K562 (cell line): Measurements from ENCODE around the gene CTCF. TPM values are rescaled to one million over a fixed set of nuclear protein-coding genes. Genes with fewer than 3 reads are reported as not detected.

ENCODE experiments used
- ATAC-seq: fragments of 200-7000 bp; cut with Tn5 transposase; 3 replicates; pipeline ENCODE4 v1.9.1; 2020; ENCODE audit warnings: moderate library complexity
- BruUV-seq: library from RNA; stranded (reverse); fragments of 400-500 nt; replicated peaks from 2 replicates; lab custom pipeline; 2021; lab: Mats Ljungman, UMichigan
- CTCF ChIA-PET: fragments of 300-600 bp; formaldehyde crosslinking; extraction: SDS; loops from one replicate; lab custom pipeline; 2021; ENCODE audit warnings: low intra/inter-chr PET ratio; lab: Yijun Ruan, JAX
- POLR2A ChIA-PET: fragments of 300-600, 350-650 bp; sonication (Branson Sonifier 250); formaldehyde crosslinking; extraction: SDS; loops from one replicate; lab custom pipeline; 2021; ENCODE audit warnings: antibody characterized with exemption, inconsistent platforms; lab: Yijun Ruan, JAX
- DNase-seq, 4 experiments: peaks; one replicate each; pipeline versions ENCODE4 v3.0.0 to v3.0.0-alpha.2; 2011 to 2018; ENCODE audit warnings: low spot score in 3 of 4, mixed read lengths in 3 of 4; ENCODE audit errors: extremely low read depth in 1 of 4
- FAIRE-seq: peaks from 2 replicates; lab custom pipeline; 2011; peaks lifted over from hg19 to GRCh38; lab: Jason Lieb, UNC
- H2AFZ ChIP-seq: 2 replicates; pipeline ENCODE4 v1.6.0; 2011; ENCODE audit warnings: low read depth, low read length, control low read depth, inconsistent platforms
- H3K27ac ChIP-seq: fragments of 200-600 bp; 3 replicates; pipeline ENCODE4 v1.8.0; 2011; ENCODE audit warnings: low read depth, mild to moderate bottlenecking, control low read depth, inconsistent platforms, low read length, moderate library complexity, mixed read lengths; ENCODE audit errors: extremely low read depth
- H3K27me3 ChIP-seq, 2 experiments: fragments of 300-600 bp in 1 of 2; 2 replicates in 1 of 2; 3 replicates in 1 of 2; pipeline versions ENCODE4 v1.6.0 to v1.8.0; 2011; ENCODE audit warnings: inconsistent platforms in 2 of 2, low read length in 2 of 2, mild to moderate bottlenecking in 1 of 2, mixed read lengths in 1 of 2, moderate library complexity in 1 of 2; ENCODE audit not compliant: control insufficient read depth in 2 of 2, insufficient read depth in 2 of 2
- H3K36me3 ChIP-seq: fragments of 300-600 bp; 3 replicates; pipeline ENCODE4 v1.8.0; 2011; ENCODE audit warnings: mild to moderate bottlenecking, low read length, inconsistent platforms; ENCODE audit not compliant: control insufficient read depth, insufficient read depth
- H3K4me1 ChIP-seq, 2 experiments: fragments of 200-600 bp in 1 of 2; replicated peaks in 1 of 2; 2 replicates in 1 of 2; 3 replicates in 1 of 2; pipeline versions ENCODE4 v1.5.1 to v1.8.0; 2011; ENCODE audit warnings: inconsistent platforms in 2 of 2, low read length in 2 of 2, mild to moderate bottlenecking in 1 of 2, mixed read lengths in 1 of 2, moderate library complexity in 1 of 2; ENCODE audit not compliant: control insufficient read depth in 2 of 2, insufficient read depth in 2 of 2
- H3K4me2 ChIP-seq: 2 replicates; pipeline ENCODE4 v1.6.1; 2011; ENCODE audit warnings: low read length, control low read depth, inconsistent platforms, mixed read lengths; ENCODE audit not compliant: insufficient read depth
- H3K4me3 ChIP-seq: fragments of 200-600 bp; sonication (generic), shearing (Covaris generic); 2 replicates; pipeline ENCODE4 v1.5.1; 2016; ENCODE audit warnings: control low read depth, inconsistent platforms
- H3K79me2 ChIP-seq: fragments of 200-600 bp; 3 replicates; pipeline ENCODE4 v1.8.0; 2011; ENCODE audit warnings: low read length, inconsistent platforms; ENCODE audit not compliant: control insufficient read depth, insufficient read depth
- H3K9ac ChIP-seq, 2 experiments: 2 replicates each; pipeline versions ENCODE4 v1.6.0 to v1.6.1; 2011; ENCODE audit warnings: low read depth in 2 of 2, low read length in 2 of 2, control low read depth in 1 of 2, inconsistent platforms in 1 of 2, mild to moderate bottlenecking in 1 of 2, mixed read lengths in 1 of 2; ENCODE audit not compliant: insufficient read depth in 1 of 2
- H3K9me1 ChIP-seq: one replicate; pipeline ENCODE4 v1.6.0; 2011; ENCODE audit warnings: inconsistent platforms, mild to moderate bottlenecking, low read length, moderate library complexity; ENCODE audit not compliant: control insufficient read depth, insufficient read depth
- H3K9me3 ChIP-seq: replicated peaks from 2 replicates; pipeline ENCODE4 v1.5.1; 2011; ENCODE audit warnings: low read depth, low read length, inconsistent platforms; ENCODE audit not compliant: control insufficient read depth, insufficient read depth
- H4K20me1 ChIP-seq: replicated peaks from 2 replicates; pipeline ENCODE4 v1.6.1; 2011; ENCODE audit warnings: low read length, inconsistent platforms, mixed read lengths; ENCODE audit not compliant: control insufficient read depth, insufficient read depth
- ARNT ChIP-seq, 2 experiments: fragments of 450-650 bp; IDR thresholded peaks; 2 replicates each; pipeline ENCODE4 v1.6.1; 2016; ENCODE audit warnings: mild to moderate bottlenecking in 1 of 2
- BHLHE40 ChIP-seq: IDR thresholded peaks from 2 replicates; pipeline ENCODE4 v1.6.1; 2011; ENCODE audit warnings: low read length, improper control_type of control experiment
- CBFA2T3 ChIP-seq: fragments of 450-650 bp; IDR thresholded peaks from 2 replicates; pipeline ENCODE4 v1.6.1; 2017
- DPF2 ChIP-seq: fragments of 450-650 bp; IDR thresholded peaks from 2 replicates; pipeline ENCODE4 v1.6.1; 2016
- HDAC1 ChIP-seq, 2 experiments: fragments of 450-650 bp; IDR thresholded peaks; 2 replicates each; pipeline ENCODE4 v1.6.1; 2016 to 2017; ENCODE audit warnings: inconsistent platforms in 1 of 2, mild to moderate bottlenecking in 1 of 2, moderate library complexity in 1 of 2
- NR2C1 ChIP-seq, 2 experiments: fragments of 450-650 bp; IDR thresholded peaks; 2 replicates each; pipeline ENCODE4 v1.6.1; 2017; ENCODE audit warnings: mild to moderate bottlenecking in 2 of 2, antibody characterized with exemption in 1 of 2, inconsistent platforms in 1 of 2, missing compliant biosample characterization in 1 of 2, missing genetic modification characterization in 1 of 2
- TOE1 ChIP-seq, 2 experiments: fragments of 450-650 bp in 1 of 2; sonication (generic) in 1 of 2; formaldehyde crosslinking in 1 of 2; IDR thresholded peaks; 2 replicates each; pipeline versions ENCODE4 v1.7.1 to v1.8.0; 2016 to 2022; ENCODE audit warnings: borderline replicate concordance in 2 of 2, mild to moderate bottlenecking in 2 of 2, antibody characterized with exemption in 1 of 2, inconsistent platforms in 1 of 2, low read depth in 1 of 2, missing genetic modification reagents in 1 of 2, moderate library complexity in 1 of 2
- ZEB2 ChIP-seq: fragments of 450-650 bp; IDR thresholded peaks from 2 replicates; pipeline ENCODE4 v1.6.1; 2016
- WGBS: fragments of 100-300 bp; shearing (Covaris generic); methylation state at CpG from one replicate; pipeline ENCODE4 v1.1.6; 2016; ENCODE audit warnings: low coverage, mixed read lengths; ENCODE audit not compliant: insufficient coverage; ENCODE audit errors: missing lambda C conversion rate; 5-methylcytosine and 5-hydroxymethylcytosine counted together
- in situ Hi-C: fragments of 300-500 bp; cut with MboI; formaldehyde crosslinking; loops from 4 replicates; pipeline ENCODE4 v1.15.0; 2018; ENCODE audit warnings: inconsistent platforms, mixed read lengths
- intact Hi-C: fragments of 100-400 bp; cut with micrococcal nuclease; formaldehyde crosslinking; loops from 2 replicates; pipeline ENCODE4 v1.14.2; 2022
- polyA plus RNA-seq, 8 experiments: library from polyadenylated mRNA; depleted of rRNA in 4 of 8; stranded (reverse) in 5 of 8; unstranded in 3 of 8; fragments of >200 nt; fragmentation: Nextera tagmentation in 2 of 8; fragmentation: Illumina TruSeq in 1 of 8; extraction: Ambion mirVana in 2 of 8; extraction: Trizol in 1 of 8; gene quantifications; 2 replicates each; pipeline versions ENCODE4 v1.2.1 to v1.2.3, GENCODE V29; 2011 to 2014; ENCODE audit warnings: inconsistent platforms in 1 of 8, missing spikeins in 1 of 8
- total RNA-seq, 7 experiments: library from RNA; depleted of rRNA in 6 of 7; stranded (reverse); fragments of >200 nt in 6 of 7; fragmentation: Illumina TruSeq in 2 of 7; extraction: Trizol in 2 of 7; gene quantifications; 2 replicates each; pipeline versions ENCODE4 v1.2.1 to v1.2.3, GENCODE V29; 2011 to 2021; ENCODE audit warnings: low replicate concordance in 1 of 7
- TF ChIP-seq, protein P1 (sequence below): sonication (generic); formaldehyde crosslinking; IDR thresholded peaks from 2 replicates; pipeline ENCODE4 v1.8.0; 2022; ENCODE audit warnings: missing genetic modification reagents, mild to moderate bottlenecking, moderate library complexity, borderline replicate concordance
- TF ChIP-seq, protein P2 (sequence below): sonication (generic); formaldehyde crosslinking; IDR thresholded peaks from 2 replicates; pipeline ENCODE4 v1.8.0; 2022; ENCODE audit warnings: mild to moderate bottlenecking, missing genetic modification reagents
- TF ChIP-seq, protein P3 (sequence below): IDR thresholded peaks from 2 replicates; pipeline ENCODE4 v1.6.1; 2011; ENCODE audit warnings: borderline replicate concordance, low read depth, mild to moderate bottlenecking, moderate library complexity, low read length; ENCODE audit not compliant: insufficient read depth, poor library complexity, severe bottlenecking

CTCF gene
- total and polyA plus RNA-seq, 9 of the 15 experiments (the other 6 are each of a cell fraction or from before 2014, with no cell fraction given): 7.8 to 49.2 (median 33.9) TPM

GRCh38 chr16:67560827-67561342 lies 1.4 kb upstream of the CTCF start:
- peak in 3 of 4 experiments; percentile 16 to 57 (median 16) for DNase-seq
- TSS peak; percentile 67 for BruUV-seq
- Histone ChIP-seq H3K4me3 (peak overlapping the region; percentile 97), H3K79me2 (peaks cover 43% of the 10 kb centered on the region), H3K4me2 (peak overlapping the region; percentile 81), H3K9me3 (no peaks in the 10 kb centered on the region), H3K9ac (peak overlapping the region; percentile 75 to 84; a peak in 3 of 4 replicates), H3K9me1 (no peaks in the 10 kb centered on the region), H3K27ac (peak overlapping the region; percentile 99), H3K36me3 (peaks cover 4% of the 10 kb centered on the region; the same call in 1 of the 3 replicates), H2AFZ (peak overlapping the region; percentile 43; the same call in 1 of the 2 replicates), H4K20me1 (no peaks in the 10 kb centered on the region), H3K27me3 (no peaks in the 10 kb centered on the region), H3K4me1 (peaks cover 15 to 21% of the 10 kb centered on the region in 2 experiments; a peak in 4 of 5 replicates)
- in situ Hi-C loops (no loop called here), intact Hi-C loops (loop anchor here (5.0 kb wide), 1 partner anchor 81 kb away; no protein-coding TSS in a partner anchor)
- POLR2A ChIA-PET: interaction anchor here (0.6 to 3.2 kb wide), 6 partner anchors 9 to 138 kb away, joined by 3 to 24 read pairs (median 5); no protein-coding TSS in a partner anchor
- no peak for FAIRE-seq
- CTCF ChIA-PET: interaction anchor here (0.5 kb wide), 1 partner anchor 63 kb away, joined by 3 read pairs; no protein-coding TSS in a partner anchor
- TF ChIP-seq NR2C1 (IDR thresholded peaks at IDR 0.05) (no peak), NR2C1 (tag; IDR thresholded peaks at IDR 0.05) (no peak), DPF2 (peak; percentile 50; the same call in 1 of the 2 replicates), ARNT (IDR thresholded peaks at IDR 0.05) (0 out of 4 replicates have a peak, but pooled peaks of 1 of the 2 experiments have one; percentile 16), CBFA2T3 (0 out of 2 replicates have a peak, but pooled peaks have one; percentile 11), BHLHE40 (peak; percentile 70), ZEB2 (0 out of 2 replicates have a peak, but pooled peaks have one; percentile 24), TOE1 (IDR thresholded peaks at IDR 0.05; ENCODE audit: borderline replicate concordance) (0 out of 2 replicates have a peak, but pooled peaks have one; percentile 47), TOE1 (CRISPR knock-in tag; IDR thresholded peaks at IDR 0.05; ENCODE audit: borderline replicate concordance, low read depth) (no peak), HDAC1 (IDR thresholded peaks at IDR 0.05) (0 out of 4 replicates have a peak, but pooled peaks of 1 of the 2 experiments have one; percentile 21)
- TF ChIP-seq, protein P1, sequence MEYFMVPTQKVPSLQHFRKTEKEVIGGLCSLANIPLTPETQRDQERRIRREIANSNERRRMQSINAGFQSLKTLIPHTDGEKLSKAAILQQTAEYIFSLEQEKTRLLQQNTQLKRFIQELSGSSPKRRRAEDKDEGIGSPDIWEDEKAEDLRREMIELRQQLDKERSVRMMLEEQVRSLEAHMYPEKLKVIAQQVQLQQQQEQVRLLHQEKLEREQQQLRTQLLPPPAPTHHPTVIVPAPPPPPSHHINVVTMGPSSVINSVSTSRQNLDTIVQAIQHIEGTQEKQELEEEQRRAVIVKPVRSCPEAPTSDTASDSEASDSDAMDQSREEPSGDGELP (CRISPR knock-in tag): peak; percentile 56
- TF ChIP-seq, protein P2, sequence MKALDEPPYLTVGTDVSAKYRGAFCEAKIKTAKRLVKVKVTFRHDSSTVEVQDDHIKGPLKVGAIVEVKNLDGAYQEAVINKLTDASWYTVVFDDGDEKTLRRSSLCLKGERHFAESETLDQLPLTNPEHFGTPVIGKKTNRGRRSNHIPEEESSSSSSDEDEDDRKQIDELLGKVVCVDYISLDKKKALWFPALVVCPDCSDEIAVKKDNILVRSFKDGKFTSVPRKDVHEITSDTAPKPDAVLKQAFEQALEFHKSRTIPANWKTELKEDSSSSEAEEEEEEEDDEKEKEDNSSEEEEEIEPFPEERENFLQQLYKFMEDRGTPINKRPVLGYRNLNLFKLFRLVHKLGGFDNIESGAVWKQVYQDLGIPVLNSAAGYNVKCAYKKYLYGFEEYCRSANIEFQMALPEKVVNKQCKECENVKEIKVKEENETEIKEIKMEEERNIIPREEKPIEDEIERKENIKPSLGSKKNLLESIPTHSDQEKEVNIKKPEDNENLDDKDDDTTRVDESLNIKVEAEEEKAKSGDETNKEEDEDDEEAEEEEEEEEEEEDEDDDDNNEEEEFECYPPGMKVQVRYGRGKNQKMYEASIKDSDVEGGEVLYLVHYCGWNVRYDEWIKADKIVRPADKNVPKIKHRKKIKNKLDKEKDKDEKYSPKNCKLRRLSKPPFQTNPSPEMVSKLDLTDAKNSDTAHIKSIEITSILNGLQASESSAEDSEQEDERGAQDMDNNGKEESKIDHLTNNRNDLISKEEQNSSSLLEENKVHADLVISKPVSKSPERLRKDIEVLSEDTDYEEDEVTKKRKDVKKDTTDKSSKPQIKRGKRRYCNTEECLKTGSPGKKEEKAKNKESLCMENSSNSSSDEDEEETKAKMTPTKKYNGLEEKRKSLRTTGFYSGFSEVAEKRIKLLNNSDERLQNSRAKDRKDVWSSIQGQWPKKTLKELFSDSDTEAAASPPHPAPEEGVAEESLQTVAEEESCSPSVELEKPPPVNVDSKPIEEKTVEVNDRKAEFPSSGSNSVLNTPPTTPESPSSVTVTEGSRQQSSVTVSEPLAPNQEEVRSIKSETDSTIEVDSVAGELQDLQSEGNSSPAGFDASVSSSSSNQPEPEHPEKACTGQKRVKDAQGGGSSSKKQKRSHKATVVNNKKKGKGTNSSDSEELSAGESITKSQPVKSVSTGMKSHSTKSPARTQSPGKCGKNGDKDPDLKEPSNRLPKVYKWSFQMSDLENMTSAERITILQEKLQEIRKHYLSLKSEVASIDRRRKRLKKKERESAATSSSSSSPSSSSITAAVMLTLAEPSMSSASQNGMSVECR (CRISPR knock-in tag): no peak
- TF ChIP-seq, protein P3, sequence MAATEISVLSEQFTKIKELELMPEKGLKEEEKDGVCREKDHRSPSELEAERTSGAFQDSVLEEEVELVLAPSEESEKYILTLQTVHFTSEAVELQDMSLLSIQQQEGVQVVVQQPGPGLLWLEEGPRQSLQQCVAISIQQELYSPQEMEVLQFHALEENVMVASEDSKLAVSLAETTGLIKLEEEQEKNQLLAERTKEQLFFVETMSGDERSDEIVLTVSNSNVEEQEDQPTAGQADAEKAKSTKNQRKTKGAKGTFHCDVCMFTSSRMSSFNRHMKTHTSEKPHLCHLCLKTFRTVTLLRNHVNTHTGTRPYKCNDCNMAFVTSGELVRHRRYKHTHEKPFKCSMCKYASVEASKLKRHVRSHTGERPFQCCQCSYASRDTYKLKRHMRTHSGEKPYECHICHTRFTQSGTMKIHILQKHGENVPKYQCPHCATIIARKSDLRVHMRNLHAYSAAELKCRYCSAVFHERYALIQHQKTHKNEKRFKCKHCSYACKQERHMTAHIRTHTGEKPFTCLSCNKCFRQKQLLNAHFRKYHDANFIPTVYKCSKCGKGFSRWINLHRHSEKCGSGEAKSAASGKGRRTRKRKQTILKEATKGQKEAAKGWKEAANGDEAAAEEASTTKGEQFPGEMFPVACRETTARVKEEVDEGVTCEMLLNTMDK: no peak
- 14% methylated on average over 8 of the region's 8 CpGs for WGBS
- no peak for ATAC-seq
